B cell (primary cell): ENCODE measurements around the gene GBX1. TPM values are rescaled to one million over a fixed set of nuclear protein-coding genes. Genes with fewer than 3 reads are reported as not detected.

ENCODE experiments used
- ATAC-seq: fragments of 200-7000 bp; cut with Tn5 transposase; one replicate; pipeline ENCODE4 v1.10.0; 2021; ENCODE audit warnings: low read depth, mild to moderate bottlenecking, moderate number of reproducible peaks, moderate library complexity
- CTCF ChIA-PET: fragments of 350-600 bp; sonication (Branson Sonifier 250); formaldehyde crosslinking; loops from one replicate; lab custom pipeline; 2021; ENCODE audit warnings: antibody characterized with exemption, inconsistent platforms; lab: Charles Lee
- POLR2A ChIA-PET: fragments of 350-600 bp; sonication (Branson Sonifier 250); formaldehyde crosslinking; loops from one replicate; lab custom pipeline; 2021; ENCODE audit warnings: antibody characterized with exemption; lab: Charles Lee
- DNase-seq: peaks from one replicate; pipeline ENCODE4 v3.0.0; 2013
- H2AFZ ChIP-seq: 2 replicates; pipeline ENCODE4 v1.6.1; 2012; ENCODE audit warnings: mild to moderate bottlenecking, low read depth, low read length; ENCODE audit not compliant: insufficient read depth, poor library complexity, severe bottlenecking
- H3K27ac ChIP-seq, 2 donors: 1 replicate in 1 of 2; 2 replicates in 1 of 2; pipeline ENCODE4 v1.5.1; 2012 to 2013; ENCODE audit warnings: low read length in 2 of 2, mild to moderate bottlenecking in 2 of 2, moderate library complexity in 1 of 2
- H3K27me3 ChIP-seq, 4 experiments: fragments of 200-600 bp in 1 of 4; sonication (generic) in 1 of 4; replicated peaks in 1 of 4; 1 replicate in 2 of 4; 2 replicates in 2 of 4; pipeline versions ENCODE4 v1.6.1 to v1.7.0; 2013 to 2016; ENCODE audit warnings: low read length in 3 of 4, mild to moderate bottlenecking in 2 of 4, mixed read lengths in 1 of 4, moderate library complexity in 1 of 4; ENCODE audit not compliant: insufficient read depth in 4 of 4, control insufficient read depth in 3 of 4; ENCODE audit errors: control extremely low read depth in 1 of 4
- H3K36me3 ChIP-seq, 2 experiments: replicated peaks in 1 of 2; 1 replicate in 1 of 2; 2 replicates in 1 of 2; pipeline versions ENCODE4 v1.6.1 to v1.7.1; 2013; ENCODE audit warnings: low read length in 1 of 2; ENCODE audit not compliant: insufficient read depth in 2 of 2, control insufficient read depth in 1 of 2; ENCODE audit errors: control extremely low read depth in 1 of 2, extremely low read depth in 1 of 2
- H3K4me1 ChIP-seq, 2 donors: fragments of 200-600 bp in 1 of 2; sonication (generic) in 1 of 2; 1 replicate in 1 of 2; 2 replicates in 1 of 2; pipeline versions ENCODE4 v1.5.1 to v1.6.1; 2013 to 2017; ENCODE audit warnings: low read length in 2 of 2; ENCODE audit not compliant: control insufficient read depth in 2 of 2, insufficient read depth in 2 of 2
- H3K4me2 ChIP-seq: replicated peaks from 2 replicates; pipeline ENCODE3; 2012; ENCODE audit warnings: mild to moderate bottlenecking, low read depth, low read length; ENCODE audit not compliant: poor library complexity, severe bottlenecking
- H3K4me3 ChIP-seq, 5 experiments: fragments of 200-600 bp in 1 of 5; sonication (generic) in 1 of 5; 1 replicate in 3 of 5; 2 replicates in 2 of 5; pipeline versions ENCODE4 v1.5.1 to v1.7.0; 2011 to 2016; ENCODE audit warnings: low read length in 4 of 5, mild to moderate bottlenecking in 4 of 5, low read depth in 2 of 5, control low read depth in 1 of 5, moderate library complexity in 1 of 5; ENCODE audit not compliant: insufficient read depth in 1 of 5; ENCODE audit errors: control extremely low read depth in 1 of 5, extremely low read depth in 1 of 5
- H3K79me2 ChIP-seq: fragments of 200-600 bp; sonication (generic); one replicate; pipeline ENCODE4 v1.6.0; 2016; ENCODE audit warnings: low read length; ENCODE audit not compliant: control insufficient read depth, insufficient read depth
- H3K9ac ChIP-seq: fragments of 200-600 bp; sonication (generic); 2 replicates; pipeline ENCODE4 v1.6.1; 2017; ENCODE audit warnings: mild to moderate bottlenecking, low read length, moderate library complexity
- H3K9me3 ChIP-seq, 3 donors: one replicate each; pipeline versions ENCODE4 v1.6.1 to v1.7.1; 2013; ENCODE audit warnings: low read length in 2 of 3; ENCODE audit not compliant: control insufficient read depth in 2 of 3, insufficient read depth in 1 of 3; ENCODE audit errors: control extremely low read depth in 1 of 3
- H4K20me1 ChIP-seq: 2 replicates; pipeline ENCODE4 v1.6.0; 2012; ENCODE audit warnings: mild to moderate bottlenecking, low read length; ENCODE audit not compliant: insufficient read depth, control insufficient read depth, poor library complexity, severe bottlenecking
- H3K27ac Mint-ChIP-seq: one replicate; pipeline ENCODE4 v1.8.0; 2021; ENCODE audit warnings: mixed read lengths
- H3K27me3 Mint-ChIP-seq: one replicate; pipeline ENCODE4 v1.8.0; 2021; ENCODE audit warnings: mixed read lengths
- H3K4me1 Mint-ChIP-seq: one replicate; pipeline ENCODE4 v1.8.0; 2021; ENCODE audit warnings: mixed read lengths
- H3K4me3 Mint-ChIP-seq: one replicate; pipeline ENCODE4 v1.8.0; 2021; ENCODE audit warnings: mixed read lengths
- H3K9me3 Mint-ChIP-seq: one replicate; pipeline ENCODE4 v1.8.0; 2022; ENCODE audit warnings: mixed read lengths; ENCODE audit not compliant: insufficient read depth
- CTCF ChIP-seq: fragments of 200-600 bp; IDR thresholded peaks from one replicate; pipeline ENCODE4 v1.8.0; 2022; ENCODE audit warnings: antibody characterized with exemption, mild to moderate bottlenecking
- EZH2 ChIP-seq: IDR thresholded peaks from 2 replicates; pipeline ENCODE4 v1.6.1; 2012; ENCODE audit warnings: borderline replicate concordance, low read depth, mild to moderate bottlenecking, moderate library complexity, low read length; ENCODE audit not compliant: insufficient read depth, poor library complexity, severe bottlenecking
- WGBS: methylation state at CpG from one replicate; pipeline ENCODE4 v1.1.5; 2013; ENCODE audit warnings: missing lambda C conversion rate; ENCODE audit not compliant: insufficient coverage; 5-methylcytosine and 5-hydroxymethylcytosine counted together
- intact Hi-C: fragments of 100-400 bp; cut with micrococcal nuclease; formaldehyde crosslinking; loops from one replicate; pipeline ENCODE4 v1.10.0; 2022
- polyA plus RNA-seq: library from polyadenylated mRNA; depleted of rRNA; stranded (reverse); fragments of >200 nt; gene quantifications from 2 replicates; pipeline ENCODE4 v1.2.3, GENCODE V29; 2012
- total RNA-seq, 2 donors: library from RNA; stranded (reverse); fragments of 120-200 nt in 1 of 2; gene quantifications; 1 replicate in 1 of 2; 2 replicates in 1 of 2; pipeline versions ENCODE4 v1.2.3 to v1.2.4, GENCODE V29; 2013 to 2022

The GBX1 gene
- total and polyA plus RNA-seq, 2 donors (not counting 1 experiment from before 2014, with no cell fraction given), result not detected

- POLR2A ChIA-PET, result no interaction called here
- 86% methylated on average over 19 of the region's 19 CpGs for WGBS
- H3K36me3 ChIP-seq, result no peaks in the 10 kb centered on the region
These were observed 35.8 kb downstream of the GBX1 start for GRCh38 chr7:151131592-151132293.

More at GRCh38 chr7:151131592-151132293, 35.8 kb downstream of the GBX1 start:
- H3K9ac ChIP-seq, result no peak overlapping the region
- no peak overlapping the region for H3K4me3 ChIP-seq
- Mint-ChIP-seq H3K9me3 (no peaks in the 10 kb centered on the region), H3K27ac (no peak overlapping the region), H3K27me3 (no peaks in the 10 kb centered on the region), H3K4me3 (no peak overlapping the region), H3K4me1 (no peaks in the 10 kb centered on the region)
- TF ChIP-seq CTCF (no peak), EZH2 (no peak)
- no peaks in the 10 kb centered on the region for H3K27me3 ChIP-seq
- intact Hi-C loops, result no loop called here
- H3K79me2 ChIP-seq, result no peaks in the 10 kb centered on the region
- H4K20me1 ChIP-seq, result no peaks in the 10 kb centered on the region
- no peak overlapping the region for H2AFZ ChIP-seq
- DNase-seq (no peak), ATAC-seq (no peak)
- no peak overlapping the region for H3K27ac ChIP-seq
- CTCF ChIA-PET, result interaction anchor here (1.9 kb wide), 1 partner anchor 8 kb away, joined by 6 read pairs; no protein-coding TSS in a partner anchor
- H3K4me2 ChIP-seq, result no peak overlapping the region
- no peaks in the 10 kb centered on the region for H3K9me3 ChIP-seq
- no peaks in the 10 kb centered on the region for H3K4me1 ChIP-seq
